ENCODE measurements around the gene BTBD19.

Gene BTBD19

DNA sequence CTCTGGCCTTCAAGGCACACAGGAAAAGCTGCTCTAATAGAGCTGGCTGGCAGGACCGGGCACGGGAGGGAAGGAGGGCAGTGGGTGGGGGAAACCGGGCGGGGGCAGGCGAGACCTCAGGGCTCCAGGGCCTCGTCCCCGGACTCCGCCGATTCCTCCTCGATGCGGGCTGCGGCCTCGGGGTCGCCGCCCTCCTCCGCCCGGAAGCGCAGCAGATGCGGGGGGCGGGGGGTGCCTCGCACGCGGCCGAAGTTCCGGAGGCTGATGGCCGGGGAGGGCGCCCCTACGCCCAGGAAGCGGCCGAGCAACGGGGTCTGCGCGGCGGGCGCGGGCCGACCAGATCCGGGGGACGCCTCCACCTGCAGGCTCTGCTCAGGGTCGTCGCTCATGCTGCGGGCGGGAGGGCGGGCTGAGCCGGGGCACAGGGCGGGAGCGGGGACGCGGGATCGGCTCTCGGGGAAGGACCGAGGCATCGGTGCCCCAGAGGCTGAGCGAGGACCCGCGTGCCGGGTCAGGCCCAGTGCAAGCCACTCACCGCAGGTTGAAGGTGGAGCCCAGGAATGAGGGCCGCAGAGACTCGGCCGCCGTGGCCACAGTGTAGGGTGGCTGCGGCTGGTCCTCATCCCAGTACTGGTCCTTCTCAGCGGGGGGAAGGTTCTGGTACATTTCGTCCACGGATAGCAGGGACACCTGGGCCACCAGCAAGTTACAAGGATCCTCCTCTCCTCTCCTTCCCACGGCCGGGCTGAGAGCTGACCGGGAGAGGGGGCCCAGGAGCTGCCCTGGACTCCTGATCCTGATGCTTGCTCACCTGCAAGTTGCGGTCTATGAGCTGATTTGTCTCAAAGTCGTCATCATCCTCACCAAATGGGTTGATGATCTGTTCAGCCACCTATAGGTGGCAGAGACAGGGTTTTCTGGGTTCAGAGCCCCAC lies 24.0 kb upstream of the BTBD19 start:
- TF ChIP-seq, protein P1, sequence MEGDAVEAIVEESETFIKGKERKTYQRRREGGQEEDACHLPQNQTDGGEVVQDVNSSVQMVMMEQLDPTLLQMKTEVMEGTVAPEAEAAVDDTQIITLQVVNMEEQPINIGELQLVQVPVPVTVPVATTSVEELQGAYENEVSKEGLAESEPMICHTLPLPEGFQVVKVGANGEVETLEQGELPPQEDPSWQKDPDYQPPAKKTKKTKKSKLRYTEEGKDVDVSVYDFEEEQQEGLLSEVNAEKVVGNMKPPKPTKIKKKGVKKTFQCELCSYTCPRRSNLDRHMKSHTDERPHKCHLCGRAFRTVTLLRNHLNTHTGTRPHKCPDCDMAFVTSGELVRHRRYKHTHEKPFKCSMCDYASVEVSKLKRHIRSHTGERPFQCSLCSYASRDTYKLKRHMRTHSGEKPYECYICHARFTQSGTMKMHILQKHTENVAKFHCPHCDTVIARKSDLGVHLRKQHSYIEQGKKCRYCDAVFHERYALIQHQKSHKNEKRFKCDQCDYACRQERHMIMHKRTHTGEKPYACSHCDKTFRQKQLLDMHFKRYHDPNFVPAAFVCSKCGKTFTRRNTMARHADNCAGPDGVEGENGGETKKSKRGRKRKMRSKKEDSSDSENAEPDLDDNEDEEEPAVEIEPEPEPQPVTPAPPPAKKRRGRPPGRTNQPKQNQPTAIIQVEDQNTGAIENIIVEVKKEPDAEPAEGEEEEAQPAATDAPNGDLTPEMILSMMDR (IDR thresholded peaks at IDR 0.05; ENCODE audit: low read depth, low read length, missing control alignments) = peak; percentile 34
- in situ Hi-C loops (cut with HindIII; ENCODE audit: low sequenced_read_pairs) = no loop called here
- DNase-seq (ENCODE audit: low read depth) = no peak
- H3K4me3 ChIP-seq (ENCODE audit: low read depth, low read length) = peak overlapping the region; percentile 18

DNA sequence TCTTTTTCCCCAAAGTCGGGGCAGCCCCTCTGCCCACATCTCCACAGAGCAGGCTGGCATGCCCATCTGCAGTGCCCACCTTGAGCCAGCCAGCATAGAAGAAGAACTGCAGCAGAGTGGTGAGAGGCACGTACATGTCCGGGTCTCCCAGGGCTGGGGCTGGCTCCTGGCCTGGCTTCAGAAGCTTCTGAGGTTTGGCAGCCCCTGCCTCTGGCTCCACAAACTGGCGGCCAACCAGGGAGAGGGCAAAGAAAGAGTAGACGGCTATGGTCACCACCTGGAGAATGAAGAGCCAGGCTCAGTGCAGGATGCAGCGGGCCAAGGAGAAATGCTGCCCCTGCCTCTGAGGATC lies 23.3 kb upstream of the BTBD19 start:
- no peak for DNase-seq (ENCODE audit: low read depth)
- in situ Hi-C loops (cut with HindIII; ENCODE audit: low sequenced_read_pairs) = no loop called here
- TF ChIP-seq, protein P1 (IDR thresholded peaks at IDR 0.05; ENCODE audit: low read depth, low read length, missing control alignments) = no peak
- no peak overlapping the region for H3K4me3 ChIP-seq (ENCODE audit: low read depth, low read length)

DNA sequence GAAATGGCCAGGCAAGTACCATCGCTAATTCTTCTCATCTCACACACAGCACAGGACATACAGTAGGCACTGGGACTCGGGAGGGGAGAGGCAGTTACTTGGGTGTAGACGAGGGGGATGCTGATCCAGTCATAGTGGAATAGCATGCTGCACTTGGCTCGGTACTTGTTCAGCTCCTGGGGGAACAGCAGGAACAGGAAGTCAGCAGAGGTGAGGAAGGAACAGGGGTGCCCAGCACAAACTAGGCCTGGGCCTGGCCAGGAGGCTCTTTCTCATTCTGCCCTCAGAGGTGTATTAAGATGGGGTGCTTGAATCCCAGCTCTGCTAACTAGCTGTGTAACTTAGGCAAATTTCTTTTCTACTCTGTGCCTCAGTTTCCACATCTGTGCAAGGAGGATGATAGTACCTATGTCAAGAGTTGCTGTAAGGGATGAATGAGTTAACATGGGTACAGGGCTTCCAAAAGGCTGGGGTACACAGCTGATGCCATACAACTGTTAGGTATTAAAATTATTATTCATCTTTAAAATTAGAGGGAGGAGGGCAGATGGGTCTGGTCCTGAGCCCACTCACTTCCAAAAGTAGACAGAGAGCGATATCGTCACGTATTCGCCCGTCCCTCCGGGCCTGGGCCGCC lies 22.7 kb upstream of the BTBD19 start:
- TF ChIP-seq, protein P1 (IDR thresholded peaks at IDR 0.05; ENCODE audit: low read depth, low read length, missing control alignments) = no peak
- H3K4me3 ChIP-seq (ENCODE audit: low read depth, low read length) = no peak overlapping the region
- no peak for DNase-seq (ENCODE audit: low read depth)
- in situ Hi-C loops (cut with HindIII; ENCODE audit: low sequenced_read_pairs) = no loop called here

DNA sequence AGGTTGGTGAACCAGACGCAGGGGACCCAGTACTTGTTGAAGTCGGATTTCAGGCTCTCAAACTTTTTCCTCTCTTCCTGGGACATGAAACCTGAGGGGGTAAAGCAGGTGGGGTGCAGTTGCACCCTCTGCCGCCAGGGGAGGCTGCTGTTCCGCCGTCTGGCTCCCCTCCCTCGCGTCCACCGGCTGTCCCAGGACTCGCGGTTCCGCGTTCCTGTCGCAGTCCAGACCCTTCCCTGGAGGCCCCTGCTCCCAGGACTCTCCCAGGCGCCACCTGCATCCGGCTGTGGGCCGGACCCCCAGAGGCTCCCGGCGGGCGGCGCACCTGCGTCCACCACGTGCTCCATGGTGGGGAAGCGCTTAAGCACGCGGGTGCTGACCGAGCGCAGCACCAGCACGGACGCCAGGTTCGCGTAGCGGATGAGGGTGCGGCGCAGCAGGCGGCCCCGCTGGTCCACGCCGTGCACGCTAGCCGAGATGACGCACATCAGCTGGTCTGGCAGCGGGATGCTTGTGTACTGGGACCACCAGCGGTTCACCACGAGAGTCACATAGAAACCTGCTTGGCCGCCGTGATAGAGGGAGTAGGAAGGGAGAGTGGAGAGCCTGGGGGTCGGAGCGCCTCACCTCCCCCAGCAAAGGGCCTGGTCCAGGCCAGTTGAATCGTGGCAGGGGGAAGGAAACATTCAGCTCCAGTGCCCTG lies 22.0 kb upstream of the BTBD19 start:
- in situ Hi-C loops (cut with HindIII; ENCODE audit: low sequenced_read_pairs) = no loop called here
- TF ChIP-seq, protein P1 (IDR thresholded peaks at IDR 0.05; ENCODE audit: low read depth, low read length, missing control alignments) = peak; percentile 99
- DNase-seq (ENCODE audit: low read depth) = no peak
- H3K4me3 ChIP-seq (ENCODE audit: low read depth, low read length) = peak overlapping the region; percentile 28

DNA sequence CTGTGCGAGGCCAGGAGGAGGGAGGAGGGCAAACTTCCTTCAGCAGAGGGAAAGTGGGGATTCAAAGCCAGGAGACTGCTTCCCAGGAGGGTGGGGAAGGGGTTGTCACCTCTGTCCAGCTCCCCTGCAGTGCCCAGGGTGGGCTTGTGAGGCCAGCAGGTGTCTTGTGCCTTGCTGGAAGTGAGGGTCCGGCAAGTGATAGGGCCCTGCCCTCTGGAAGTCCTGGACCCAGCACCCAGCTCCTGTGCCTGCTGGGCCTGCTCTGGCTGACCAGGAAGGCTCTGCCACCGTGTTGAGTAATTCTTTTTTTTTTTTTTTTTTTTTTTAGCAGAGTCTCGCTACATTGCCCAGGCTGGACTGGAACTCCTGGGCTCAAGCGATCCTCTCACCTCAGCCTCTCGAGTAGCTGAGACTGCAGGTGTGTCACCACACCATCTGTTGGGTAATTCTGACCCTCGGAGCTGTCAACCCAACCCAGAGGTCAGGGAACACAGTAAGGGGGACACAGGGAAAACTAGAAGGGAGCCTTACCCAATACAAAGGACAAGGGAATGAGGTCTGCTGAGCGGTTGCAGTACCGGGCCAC lies 21.4 kb upstream of the BTBD19 start:
- H3K4me3 ChIP-seq (ENCODE audit: low read depth, low read length) = no peak overlapping the region

More for the DNA sequence above, 21.4 kb upstream of the BTBD19 start:
- TF ChIP-seq, protein P1 (IDR thresholded peaks at IDR 0.05; ENCODE audit: low read depth, low read length, missing control alignments) = no peak
- in situ Hi-C loops (cut with HindIII; ENCODE audit: low sequenced_read_pairs) = no loop called here
- no peak for DNase-seq (ENCODE audit: low read depth)
